ENCODE results near the gene HYAL1.
A peak's percentile ranks its signal among the peaks of the same experiment; 100 is the strongest.

HYAL1 gene

GRCh38 chr3:50303013-50303815, at the start of gene HYAL1:
HYAL1 (minus strand) TSS chr3:50303574; CDS start chr3:50302956, 618 bp downstream.
- no peak for DNase-seq (ENCODE audit: low read depth in 2 of 2)

DNA sequence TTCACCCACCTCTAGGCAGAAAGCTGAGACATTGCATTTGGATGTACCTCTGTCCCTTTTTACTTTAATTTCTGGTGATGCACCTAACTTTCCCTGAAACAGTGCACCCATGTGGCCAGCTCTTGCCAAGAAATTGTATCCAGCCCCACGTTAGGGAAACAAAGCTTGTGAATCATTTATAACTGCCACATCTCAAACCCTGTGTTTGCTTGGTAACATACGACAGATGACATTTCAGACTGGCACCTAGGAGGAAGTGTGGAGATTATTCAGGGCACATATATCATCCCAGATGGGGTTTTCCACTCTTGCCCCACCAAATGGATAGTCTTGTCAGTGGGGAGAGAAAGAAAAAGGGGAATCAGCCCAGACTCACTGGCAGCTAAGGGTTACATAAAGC, 49.4 kb upstream of the HYAL1 start:
- DNase-seq (ENCODE audit: low read depth in 2 of 2) = no peak

DNA sequence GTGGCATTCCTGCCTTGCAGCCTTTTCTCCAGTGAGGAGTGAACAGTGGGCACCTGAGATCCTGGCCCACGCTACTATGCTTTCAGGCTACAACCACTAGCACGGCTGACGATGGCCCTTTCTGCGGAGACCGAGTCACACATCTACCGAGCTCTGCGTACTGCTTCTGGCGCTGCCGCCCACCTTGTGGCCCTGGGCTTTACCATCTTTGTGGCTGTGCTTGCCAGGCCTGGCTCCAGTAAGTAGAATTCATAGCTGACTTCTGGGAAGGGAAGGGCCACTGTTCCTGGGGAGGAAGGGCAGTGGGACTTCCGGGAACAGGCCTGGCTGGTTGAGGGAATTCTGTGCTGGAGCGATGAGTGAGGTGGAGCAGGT, 47.9 kb upstream of the HYAL1 start:
- no peak for DNase-seq (ENCODE audit: low read depth in 2 of 2)

DNA sequence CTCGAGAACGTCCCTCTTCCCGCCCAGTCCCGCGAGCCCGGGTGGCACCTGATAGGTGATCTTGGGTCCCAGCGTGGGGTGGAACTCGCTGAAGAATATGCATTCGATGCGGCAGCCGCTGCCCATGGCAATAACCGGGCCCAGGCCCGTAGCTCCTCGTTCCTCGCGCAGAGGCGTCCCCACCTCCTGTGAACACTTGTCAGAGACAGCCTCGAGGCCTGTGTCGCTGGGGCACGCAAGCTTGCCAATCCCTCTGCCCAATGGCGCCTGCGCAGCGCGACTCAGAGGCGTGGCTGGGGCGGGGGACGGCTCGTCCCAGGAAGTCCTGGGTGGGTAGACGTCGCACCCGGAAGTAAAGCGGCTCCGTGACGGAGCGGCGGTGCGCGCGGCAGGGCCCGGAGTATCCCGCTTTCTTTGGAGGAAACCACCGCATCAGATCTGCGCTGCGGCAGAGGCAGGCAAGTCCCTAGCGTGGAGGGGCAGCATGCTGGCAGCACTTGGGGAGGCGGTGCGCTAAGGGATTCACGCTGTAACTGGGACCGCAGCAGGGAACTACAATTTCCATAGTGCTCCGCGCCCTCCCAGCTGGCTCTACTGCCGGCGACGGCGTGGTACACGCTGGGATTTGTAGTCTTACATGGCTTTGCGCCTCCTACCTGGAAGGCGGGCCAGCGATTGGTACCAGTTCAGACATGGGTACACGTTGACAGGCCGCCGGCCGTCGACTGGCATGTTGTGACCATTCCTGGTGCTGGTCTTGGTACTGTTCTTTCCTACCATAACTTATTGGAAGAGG, 47.4 kb upstream of the HYAL1 start, which contains the start of the genes CYB561D2 and NPRL2:
Gene CYB561D2, plus strand, starts transcription at position 336 of the 796 bp plus-strand sequence. CDS start 572 bp downstream, outside the sequence.
Gene NPRL2, minus strand, starts transcription at position 249 of the 796 bp plus-strand sequence. Its CDS starts 123 bp downstream, at position 126.
- peak; percentile 99 for DNase-seq (ENCODE audit: low read depth in 2 of 2)

DNA sequence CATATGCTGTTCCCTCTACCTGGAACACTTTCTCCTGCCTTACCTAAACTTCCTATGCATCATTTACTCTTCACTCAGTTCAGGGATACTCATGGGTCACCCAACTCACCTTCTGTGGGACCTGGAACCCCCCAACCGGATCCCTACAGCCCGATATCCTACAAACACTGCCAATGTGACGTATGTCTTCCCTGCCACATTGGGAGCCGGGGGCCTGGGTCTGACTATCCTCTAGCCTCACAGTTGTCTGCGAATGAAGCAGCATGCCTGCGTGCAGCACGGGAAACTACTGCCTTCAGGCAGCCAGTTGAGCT, 46.8 kb upstream of the HYAL1 start:
- no peak for DNase-seq (ENCODE audit: low read depth in 2 of 2)

DNA sequence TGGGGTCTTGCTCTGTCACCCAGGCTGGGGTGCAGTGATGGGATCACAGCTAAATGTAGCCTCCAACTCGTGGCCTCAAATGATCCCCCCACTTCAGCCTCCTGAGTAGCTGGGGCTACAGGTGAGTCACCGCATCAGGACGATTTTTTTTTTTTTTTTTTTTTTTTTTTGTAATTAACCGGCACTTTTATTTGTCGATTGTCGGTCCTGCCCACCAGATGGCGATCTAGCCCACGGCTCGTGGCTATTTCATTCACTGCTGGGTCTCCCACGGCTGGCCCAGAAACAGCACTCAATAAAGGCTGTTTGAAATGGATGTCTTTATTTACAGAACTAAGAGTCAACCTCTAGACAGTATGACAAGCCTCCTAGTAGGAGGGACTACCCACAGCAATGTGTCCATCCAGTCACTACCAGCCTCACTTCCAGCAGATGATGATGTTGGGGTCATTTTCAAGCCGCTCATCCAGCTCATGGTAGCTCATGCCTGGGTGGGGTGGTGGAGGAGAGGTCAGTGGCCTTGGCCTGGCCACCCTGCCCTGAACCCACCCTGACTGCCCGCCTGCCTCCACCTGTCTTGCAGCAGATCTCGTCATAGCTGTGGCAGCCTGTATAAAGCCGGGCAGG, 43.9 kb upstream of the HYAL1 start:
- DNase-seq (ENCODE audit: low read depth in 2 of 2) = peak; percentile 53 to 56

DNA sequence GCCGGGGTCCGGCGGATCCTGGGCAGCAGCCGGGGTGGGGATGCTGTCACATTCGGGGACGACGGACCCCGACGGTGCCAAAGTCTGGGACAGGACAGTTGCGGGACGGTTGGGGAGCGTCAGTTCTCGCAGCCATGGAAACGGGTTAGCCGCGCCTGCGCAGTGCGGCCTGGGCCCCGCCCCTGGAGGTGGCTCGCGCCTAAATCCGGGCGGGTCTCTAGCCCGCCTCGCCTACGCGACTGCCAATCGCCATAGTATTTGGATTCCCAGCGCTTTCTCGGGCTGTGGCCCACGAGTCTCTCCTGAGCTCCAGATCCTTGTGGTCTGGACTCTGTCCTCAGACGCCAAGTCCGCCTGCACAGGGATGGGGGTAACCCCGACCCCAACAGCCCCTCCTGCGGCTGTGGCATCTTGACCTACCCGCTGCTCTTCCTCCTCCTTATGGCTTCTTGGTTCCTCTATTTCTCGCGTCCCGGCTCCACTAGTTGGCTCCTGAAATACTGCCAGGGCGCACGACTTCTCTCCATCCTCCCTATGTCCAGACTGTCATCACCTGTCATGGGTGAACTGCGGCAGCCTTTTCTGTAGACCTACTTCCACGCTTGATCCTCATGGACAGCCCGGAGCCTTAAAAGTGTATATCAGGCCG, 42.3 kb upstream of the HYAL1 start, which contains the start of gene ZMYND10:
Gene ZMYND10, minus strand, starts transcription at position 147 of the 649 bp plus-strand sequence. CDS start 153 bp downstream, outside the sequence.
- DNase-seq (ENCODE audit: low read depth in 2 of 2) = peak; percentile 66 to 68

GRCh38 chr3:50345008-50345407, 41.6 kb upstream of the HYAL1 start:
- DNase-seq (ENCODE audit: low read depth in 2 of 2) = no peak

DNA sequence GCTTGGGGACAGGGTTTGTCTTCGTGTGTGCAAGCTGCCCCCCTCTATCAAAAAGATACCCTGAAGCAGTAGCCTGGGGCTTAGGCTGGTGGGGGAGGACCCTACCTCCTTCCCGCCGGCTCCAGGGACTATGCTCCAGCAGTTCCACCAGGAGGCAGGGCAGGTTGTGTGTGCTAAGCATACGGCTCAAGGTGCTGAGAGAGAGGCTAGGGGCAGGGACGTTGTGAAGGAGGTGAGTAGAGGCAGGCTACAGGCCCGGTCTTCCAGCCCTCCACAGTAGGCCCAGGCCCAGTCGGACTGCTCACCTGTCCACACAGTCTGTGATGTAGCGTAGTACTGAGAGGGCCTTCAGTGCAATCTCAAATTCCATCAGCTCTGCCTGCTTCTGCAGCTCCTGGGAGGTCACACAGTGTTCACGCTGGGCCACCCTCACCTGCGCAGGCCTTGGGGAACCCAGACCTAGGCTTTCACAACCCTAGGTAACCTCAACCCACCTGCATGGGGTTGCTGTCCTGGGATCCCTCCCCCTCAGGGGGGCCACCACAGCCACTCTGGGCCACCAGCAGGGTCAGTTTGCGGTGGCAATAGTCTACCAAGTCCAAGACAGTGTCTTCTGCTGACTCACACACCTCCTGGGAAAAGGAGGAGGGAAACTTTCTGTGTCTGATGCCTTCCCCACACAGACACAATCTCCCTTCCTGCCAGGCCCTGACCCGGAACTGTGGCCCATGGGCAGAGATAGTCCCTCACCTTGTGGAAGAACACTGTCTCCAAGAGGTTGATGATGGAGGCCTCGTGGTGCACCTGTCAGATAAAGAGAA, 39.6 kb upstream of the HYAL1 start:
- no peak for DNase-seq (ENCODE audit: low read depth in 2 of 2)

- DNase-seq (ENCODE audit: low read depth in 2 of 2) = no peak
Measured at GRCh38 chr3:50341996-50342650, 38.7 kb upstream of the HYAL1 start.

DNA sequence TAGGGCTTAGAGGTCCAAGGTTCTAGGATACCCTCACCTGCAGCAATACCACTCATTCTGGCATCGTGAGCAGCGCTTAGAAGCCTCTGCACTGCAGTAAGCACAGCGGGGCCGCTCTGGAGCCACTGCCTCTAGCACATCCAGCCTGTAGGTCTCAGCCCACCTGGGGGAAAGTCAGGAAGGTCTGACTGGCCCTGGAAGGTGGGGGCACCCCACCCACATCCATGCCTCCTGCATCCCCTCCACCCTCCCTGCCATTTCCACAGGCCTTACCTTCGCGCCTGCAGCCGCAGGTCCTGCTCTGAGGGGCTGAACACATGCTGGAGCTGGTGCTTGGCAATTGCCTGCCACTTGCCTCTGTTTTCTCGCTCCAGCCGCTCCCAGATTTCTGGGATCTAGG, 38.2 kb upstream of the HYAL1 start:
- DNase-seq (ENCODE audit: low read depth in 2 of 2) = no peak

GRCh38 chr3:50340448-50341329, 37.3 kb upstream of the HYAL1 start, which contains the start of gene RASSF1:
RASSF1 (minus strand) TSS chr3:50340836; CDS start chr3:50340805, 31 bp downstream.
- DNase-seq (ENCODE audit: low read depth in 2 of 2) = peak; percentile 66 to 77

- DNase-seq (ENCODE audit: low read depth in 2 of 2) = no peak
Measured at GRCh38 chr3:50340147-50340447, 36.7 kb upstream of the HYAL1 start.

DNA sequence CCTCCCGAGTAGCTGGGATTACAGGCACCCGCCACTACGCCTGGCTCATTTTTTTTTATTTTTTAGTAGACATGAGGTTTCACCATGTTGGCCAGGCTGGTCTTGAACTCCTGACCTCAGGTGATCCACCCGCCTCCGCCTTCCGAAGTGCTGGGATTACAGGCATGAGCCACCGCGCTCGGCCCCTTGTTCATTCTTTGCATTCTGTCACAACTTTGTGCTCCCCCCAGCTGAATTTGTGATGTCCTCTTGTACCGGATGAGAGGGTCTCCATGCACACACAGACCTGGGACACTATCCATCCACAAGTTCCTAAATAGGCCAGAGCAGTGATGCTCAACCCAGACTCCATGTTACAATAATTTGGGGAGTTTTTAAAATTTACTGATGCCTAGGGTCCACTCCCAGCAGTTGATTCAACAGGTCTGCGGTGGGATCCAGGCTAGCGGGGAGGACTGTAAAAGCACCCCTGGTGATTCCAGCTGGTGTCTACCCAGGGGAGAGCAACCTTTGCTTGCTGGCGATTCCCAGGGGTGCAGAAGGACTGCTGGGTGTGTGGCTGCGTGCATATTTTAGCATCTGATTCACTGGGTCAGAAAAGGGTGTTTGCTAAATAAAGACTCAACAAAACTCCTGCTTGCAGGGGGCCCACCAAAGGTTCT, 36.2 kb upstream of the HYAL1 start:
- DNase-seq (ENCODE audit: low read depth in 2 of 2) = no peak

DNA sequence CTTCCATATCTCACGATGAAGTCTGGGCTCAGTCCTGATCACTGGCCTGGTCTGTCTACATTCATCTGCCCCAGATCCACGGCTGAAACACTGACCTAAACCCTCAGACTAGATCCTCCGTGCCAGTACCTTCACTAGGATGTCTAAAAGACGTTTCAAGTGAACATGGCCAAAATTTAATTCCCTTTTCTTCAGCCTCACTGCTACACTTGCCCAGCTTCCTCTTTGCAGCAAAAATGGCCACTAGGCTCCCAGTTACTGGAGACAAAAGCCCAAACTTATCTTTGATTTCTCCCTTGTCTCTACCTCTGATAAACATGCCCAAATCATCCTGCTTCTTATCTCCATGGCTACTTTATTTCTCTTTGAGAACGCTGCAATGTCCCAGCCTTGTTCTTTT, 35.6 kb upstream of the HYAL1 start:
- no peak for DNase-seq (ENCODE audit: low read depth in 2 of 2)

GRCh38 chr3:50337175-50337861, 33.9 kb upstream of the HYAL1 start:
- peak; percentile 96 for DNase-seq (ENCODE audit: low read depth in 2 of 2)

- DNase-seq (ENCODE audit: low read depth in 2 of 2) = no peak
Measured at GRCh38 chr3:50336452-50337174, 33.2 kb upstream of the HYAL1 start.

Data from stimulated activated CD8-positive, alpha-beta memory T cell treated with anti-CD3 and anti-CD28 coated beads, Interleukin-2, amount 100 ng/mL, for 48 hours (primary cell).